Measurements from ENCODE around the gene BAZ2A.

Gene BAZ2A

GRCh38 chr12:56626701-56627100 is 3.4 kb downstream of the BAZ2A start (continued):
- no peak for TF ChIP-seq ESRRG (CRISPR knock-in tag; IDR thresholded peaks at IDR 0.05)

DNA sequence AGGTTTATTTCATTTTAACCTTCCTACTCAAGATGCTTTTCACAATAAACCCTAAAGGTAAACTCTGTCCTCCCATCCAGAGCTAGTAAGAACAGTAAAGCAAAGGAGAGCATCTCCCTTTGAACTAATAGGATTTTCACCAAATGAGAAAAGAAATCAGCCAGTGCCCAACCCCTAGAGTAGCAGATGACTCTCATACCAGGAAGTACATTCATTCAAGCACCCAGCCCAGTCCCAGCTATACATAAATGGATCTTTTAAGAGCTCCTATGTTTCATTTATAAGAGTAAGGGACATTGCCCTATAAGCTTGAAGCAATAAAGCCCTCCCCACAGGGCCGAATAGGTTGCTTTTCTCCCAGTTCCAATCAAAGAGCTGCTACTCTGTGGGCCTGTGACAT is 7.6 kb downstream of the BAZ2A start:
- TF ChIP-seq POU6F1 (CRISPR knock-in tag; IDR thresholded peaks at IDR 0.05; ENCODE audit: borderline replicate concordance, low read depth) (no peak), ISL1 (CRISPR knock-in tag; IDR thresholded peaks at IDR 0.05) (no peak), ZNF565 (CRISPR knock-in tag; conservative IDR thresholded peaks at IDR 0.05; ENCODE audit: low read depth) (no peak), BACH2 (CRISPR knock-in tag; IDR thresholded peaks at IDR 0.05; ENCODE audit: borderline replicate concordance) (no peak), RARB (CRISPR knock-in tag; IDR thresholded peaks at IDR 0.05) (no peak), ESRRG (CRISPR knock-in tag; IDR thresholded peaks at IDR 0.05) (no peak), ZNF70 (CRISPR knock-in tag; IDR thresholded peaks at IDR 0.05) (no peak), ZNF8 (CRISPR knock-in tag; IDR thresholded peaks at IDR 0.05) (no peak), PATZ1 (CRISPR knock-in tag; IDR thresholded peaks at IDR 0.05; ENCODE audit: borderline replicate concordance) (no peak), GLIS3 (CRISPR knock-in tag; IDR thresholded peaks at IDR 0.05) (no peak), ZFP30 (CRISPR knock-in tag; IDR thresholded peaks at IDR 0.05) (no peak), SNAI2 (CRISPR knock-in tag; IDR thresholded peaks at IDR 0.05) (no peak), ZFP3 (CRISPR knock-in tag; IDR thresholded peaks at IDR 0.05) (no peak), ARNTL (CRISPR knock-in tag; IDR thresholded peaks at IDR 0.05; ENCODE audit: borderline replicate concordance, low read depth) (no peak), ZC3H10 (CRISPR knock-in tag; IDR thresholded peaks at IDR 0.05) (no peak), PPARA (CRISPR knock-in tag; IDR thresholded peaks at IDR 0.05; ENCODE audit: borderline replicate concordance) (no peak), TOX (CRISPR knock-in tag; IDR thresholded peaks at IDR 0.05; ENCODE audit: borderline replicate concordance) (no peak)
- TF ChIP-seq, protein P1, sequence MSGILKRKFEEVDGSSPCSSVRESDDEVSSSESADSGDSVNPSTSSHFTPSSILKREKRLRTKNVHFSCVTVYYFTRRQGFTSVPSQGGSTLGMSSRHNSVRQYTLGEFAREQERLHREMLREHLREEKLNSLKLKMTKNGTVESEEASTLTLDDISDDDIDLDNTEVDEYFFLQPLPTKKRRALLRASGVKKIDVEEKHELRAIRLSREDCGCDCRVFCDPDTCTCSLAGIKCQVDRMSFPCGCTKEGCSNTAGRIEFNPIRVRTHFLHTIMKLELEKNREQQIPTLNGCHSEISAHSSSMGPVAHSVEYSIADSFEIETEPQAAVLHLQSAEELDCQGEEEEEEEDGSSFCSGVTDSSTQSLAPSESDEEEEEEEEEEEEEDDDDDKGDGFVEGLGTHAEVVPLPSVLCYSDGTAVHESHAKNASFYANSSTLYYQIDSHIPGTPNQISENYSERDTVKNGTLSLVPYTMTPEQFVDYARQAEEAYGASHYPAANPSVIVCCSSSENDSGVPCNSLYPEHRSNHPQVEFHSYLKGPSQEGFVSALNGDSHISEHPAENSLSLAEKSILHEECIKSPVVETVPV (CRISPR knock-in tag; IDR thresholded peaks at IDR 0.05) = no peak
- TF ChIP-seq, protein P2, sequence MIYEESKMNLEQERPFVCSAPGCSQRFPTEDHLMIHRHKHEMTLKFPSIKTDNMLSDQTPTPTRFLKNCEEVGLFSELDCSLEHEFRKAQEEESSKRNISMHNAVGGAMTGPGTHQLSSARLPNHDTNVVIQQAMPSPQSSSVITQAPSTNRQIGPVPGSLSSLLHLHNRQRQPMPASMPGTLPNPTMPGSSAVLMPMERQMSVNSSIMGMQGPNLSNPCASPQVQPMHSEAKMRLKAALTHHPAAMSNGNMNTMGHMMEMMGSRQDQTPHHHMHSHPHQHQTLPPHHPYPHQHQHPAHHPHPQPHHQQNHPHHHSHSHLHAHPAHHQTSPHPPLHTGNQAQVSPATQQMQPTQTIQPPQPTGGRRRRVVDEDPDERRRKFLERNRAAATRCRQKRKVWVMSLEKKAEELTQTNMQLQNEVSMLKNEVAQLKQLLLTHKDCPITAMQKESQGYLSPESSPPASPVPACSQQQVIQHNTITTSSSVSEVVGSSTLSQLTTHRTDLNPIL (CRISPR knock-in tag; IDR thresholded peaks at IDR 0.05; ENCODE audit: low read depth) = no peak
- ATAC-seq = no peak

DNA sequence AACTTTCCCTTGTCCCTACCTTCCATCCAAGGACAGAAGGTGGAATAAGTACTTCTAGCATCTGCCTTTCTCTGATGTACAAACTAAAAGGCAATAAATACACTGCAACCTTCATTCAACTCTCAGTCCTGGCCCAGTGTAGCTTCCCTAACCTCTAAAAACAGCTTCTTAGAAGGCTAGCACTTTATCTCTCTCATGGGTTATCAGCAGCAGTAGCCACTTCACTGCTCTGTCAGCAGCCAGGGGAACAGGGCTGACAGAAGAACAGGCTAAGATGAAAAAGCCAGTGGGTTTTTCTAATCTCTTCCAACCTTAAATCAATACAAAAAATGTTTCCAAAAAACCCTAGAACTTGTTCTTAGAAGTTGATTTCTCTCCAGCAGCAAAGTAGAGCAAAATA is 13.2 kb downstream of the BAZ2A start:
- ATAC-seq = no peak
- no peak for TF ChIP-seq SNAI2 (CRISPR knock-in tag; IDR thresholded peaks at IDR 0.05)
- TF ChIP-seq, protein P1 (CRISPR knock-in tag; IDR thresholded peaks at IDR 0.05) = no peak
- no peak for TF ChIP-seq OSR1 (CRISPR knock-in tag; IDR thresholded peaks at IDR 0.05)
- no peak for TF ChIP-seq ZFP3 (CRISPR knock-in tag; IDR thresholded peaks at IDR 0.05)
- no peak for TF ChIP-seq TOX (CRISPR knock-in tag; IDR thresholded peaks at IDR 0.05; ENCODE audit: borderline replicate concordance)
- no peak for TF ChIP-seq TCF4 (CRISPR knock-in tag; IDR thresholded peaks at IDR 0.05; ENCODE audit: borderline replicate concordance)
- TF ChIP-seq, protein P3, sequence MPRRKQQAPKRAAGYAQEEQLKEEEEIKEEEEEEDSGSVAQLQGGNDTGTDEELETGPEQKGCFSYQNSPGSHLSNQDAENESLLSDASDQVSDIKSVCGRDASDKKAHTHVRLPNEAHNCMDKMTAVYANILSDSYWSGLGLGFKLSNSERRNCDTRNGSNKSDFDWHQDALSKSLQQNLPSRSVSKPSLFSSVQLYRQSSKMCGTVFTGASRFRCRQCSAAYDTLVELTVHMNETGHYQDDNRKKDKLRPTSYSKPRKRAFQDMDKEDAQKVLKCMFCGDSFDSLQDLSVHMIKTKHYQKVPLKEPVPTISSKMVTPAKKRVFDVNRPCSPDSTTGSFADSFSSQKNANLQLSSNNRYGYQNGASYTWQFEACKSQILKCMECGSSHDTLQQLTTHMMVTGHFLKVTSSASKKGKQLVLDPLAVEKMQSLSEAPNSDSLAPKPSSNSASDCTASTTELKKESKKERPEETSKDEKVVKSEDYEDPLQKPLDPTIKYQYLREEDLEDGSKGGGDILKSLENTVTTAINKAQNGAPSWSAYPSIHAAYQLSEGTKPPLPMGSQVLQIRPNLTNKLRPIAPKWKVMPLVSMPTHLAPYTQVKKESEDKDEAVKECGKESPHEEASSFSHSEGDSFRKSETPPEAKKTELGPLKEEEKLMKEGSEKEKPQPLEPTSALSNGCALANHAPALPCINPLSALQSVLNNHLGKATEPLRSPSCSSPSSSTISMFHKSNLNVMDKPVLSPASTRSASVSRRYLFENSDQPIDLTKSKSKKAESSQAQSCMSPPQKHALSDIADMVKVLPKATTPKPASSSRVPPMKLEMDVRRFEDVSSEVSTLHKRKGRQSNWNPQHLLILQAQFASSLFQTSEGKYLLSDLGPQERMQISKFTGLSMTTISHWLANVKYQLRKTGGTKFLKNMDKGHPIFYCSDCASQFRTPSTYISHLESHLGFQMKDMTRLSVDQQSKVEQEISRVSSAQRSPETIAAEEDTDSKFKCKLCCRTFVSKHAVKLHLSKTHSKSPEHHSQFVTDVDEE (CRISPR knock-in tag; IDR thresholded peaks at IDR 0.05) = no peak
- no peak for TF ChIP-seq CSDC2 (CRISPR knock-in tag; IDR thresholded peaks at IDR 0.05)
- no peak for TF ChIP-seq ZNF565 (CRISPR knock-in tag; conservative IDR thresholded peaks at IDR 0.05; ENCODE audit: low read depth)
- TF ChIP-seq, protein P2 (CRISPR knock-in tag; IDR thresholded peaks at IDR 0.05; ENCODE audit: low read depth) = no peak
- TF ChIP-seq PATZ1 (CRISPR knock-in tag; IDR thresholded peaks at IDR 0.05; ENCODE audit: borderline replicate concordance) = no peak
- no peak for TF ChIP-seq GLIS3 (CRISPR knock-in tag; IDR thresholded peaks at IDR 0.05)
